GM12892 (cell line): Measurements from ENCODE around the gene MIA.
"Not testable (repeated sequence)": the region's sequence is repeated elsewhere in the genome, so short reads cannot be mapped to it uniquely, and the experiment has no call there.

ENCODE experiments used
- POLR2AphosphoS5 ChIP-seq: IDR thresholded peaks from 2 replicates; pipeline ENCODE4 v1.6.1; 2011; ENCODE audit warnings: low read depth, low read length, control low read depth
- TAF1 ChIP-seq: IDR thresholded peaks from 2 replicates; pipeline ENCODE4 v1.6.1; 2011; ENCODE audit warnings: low read depth, mild to moderate bottlenecking, control low read depth, low read length, borderline replicate concordance

- TF ChIP-seq TAF1, POLR2AphosphoS5: not testable (repeated sequence)
These were observed 51.5 kb downstream of the MIA start for GRCh38 chr19:40826699-40827385.
